GM18502 (cell line): Measurements from ENCODE around the gene GABRA6.
A peak's percentile ranks its signal among the peaks of the same experiment; 100 is the strongest.
"Not testable (repeated sequence)": the region's sequence is repeated elsewhere in the genome, so short reads cannot be mapped to it uniquely, and the experiment has no call there.

ENCODE experiments used
- ATAC-seq: cut with Tn5 transposase; IDR thresholded peaks from one replicate; pipeline ENCODE4 v1.9.1; 2021; ENCODE audit warnings: mild to moderate bottlenecking; ENCODE audit not compliant: unreplicated experiment, poor library complexity

GABRA6 gene

DNA sequence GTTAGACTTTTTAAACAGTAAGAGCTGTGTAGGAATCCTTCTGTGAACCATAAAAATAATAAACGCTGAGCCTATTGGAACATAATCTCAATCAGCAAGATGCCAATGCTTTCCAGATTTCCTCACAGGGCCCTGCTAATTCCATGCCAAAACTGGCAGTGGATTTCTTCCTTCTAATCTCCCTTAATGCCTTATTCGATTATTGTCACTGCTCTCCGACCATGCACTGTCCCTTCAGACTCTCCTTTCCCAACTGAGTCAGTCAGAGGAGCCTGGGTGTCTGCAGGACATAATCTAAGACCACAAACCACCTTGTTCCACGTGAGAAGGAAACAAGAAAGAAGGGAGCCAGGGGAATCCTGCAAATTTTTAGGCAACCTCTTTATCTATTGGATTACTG, at the start of gene GABRA6:
Gene GABRA6 (plus strand): TSS at position 261 of the 400 bp plus-strand sequence. CDS start 269 bp downstream, outside the sequence.
- no peak for ATAC-seq

DNA sequence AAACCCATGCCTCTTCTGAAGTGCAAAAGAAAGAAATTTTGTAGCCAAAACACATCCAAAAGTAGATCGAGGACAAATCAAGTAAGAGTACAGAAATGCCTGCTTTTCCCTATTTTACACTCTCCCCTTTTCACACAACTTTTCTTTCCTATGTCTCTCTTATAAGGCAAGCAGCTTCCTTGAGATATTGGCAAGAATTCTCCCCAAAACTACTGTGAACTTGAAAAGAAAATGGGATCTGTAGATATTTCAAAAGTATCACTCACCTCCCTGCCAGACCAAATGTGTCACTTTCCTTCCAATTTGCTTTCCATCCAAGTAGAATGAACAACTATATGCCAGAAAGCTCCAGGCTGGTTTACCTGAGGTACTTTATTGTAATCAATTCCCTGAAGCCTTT, 47.9 kb upstream of the GABRA6 start:
- ATAC-seq: no peak

DNA sequence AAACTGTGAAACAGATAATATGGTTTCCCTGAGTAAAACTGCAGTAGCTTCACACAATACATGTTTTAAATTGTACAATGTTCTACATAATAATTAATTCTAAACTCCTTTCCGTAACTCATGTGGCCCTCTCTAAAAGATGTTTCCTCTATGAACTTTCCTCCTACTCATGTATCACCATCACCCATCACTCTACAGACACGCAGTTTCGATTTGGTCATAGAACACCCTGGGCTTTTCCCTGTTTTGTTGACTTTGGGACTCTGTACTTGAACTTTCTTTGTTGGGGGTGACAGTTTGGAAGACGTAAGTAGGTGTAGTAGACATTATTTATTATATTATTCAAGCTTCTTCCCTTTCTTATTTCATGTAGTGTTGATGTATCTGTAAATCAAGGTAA, 44.1 kb upstream of the GABRA6 start:
- ATAC-seq: no peak

DNA sequence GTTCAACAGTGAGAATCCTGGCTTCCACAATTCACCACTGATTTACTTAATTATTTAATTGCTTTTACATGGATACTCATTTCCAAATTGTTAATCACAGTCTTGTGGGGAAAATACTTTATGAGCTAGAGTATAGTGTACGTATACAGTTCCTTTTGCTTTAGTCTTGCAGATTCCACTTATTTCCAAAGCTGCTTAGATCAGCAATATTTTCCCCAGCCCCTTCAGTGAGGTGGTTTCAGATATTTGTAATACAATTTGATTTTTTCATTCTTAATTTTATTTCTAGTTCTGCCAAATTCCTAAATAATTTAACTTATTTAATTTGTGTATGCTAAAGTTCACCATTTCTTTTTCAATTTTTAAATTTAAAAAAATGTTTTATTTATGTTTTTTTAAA, 40.3 kb upstream of the GABRA6 start:
- ATAC-seq: no peak

DNA sequence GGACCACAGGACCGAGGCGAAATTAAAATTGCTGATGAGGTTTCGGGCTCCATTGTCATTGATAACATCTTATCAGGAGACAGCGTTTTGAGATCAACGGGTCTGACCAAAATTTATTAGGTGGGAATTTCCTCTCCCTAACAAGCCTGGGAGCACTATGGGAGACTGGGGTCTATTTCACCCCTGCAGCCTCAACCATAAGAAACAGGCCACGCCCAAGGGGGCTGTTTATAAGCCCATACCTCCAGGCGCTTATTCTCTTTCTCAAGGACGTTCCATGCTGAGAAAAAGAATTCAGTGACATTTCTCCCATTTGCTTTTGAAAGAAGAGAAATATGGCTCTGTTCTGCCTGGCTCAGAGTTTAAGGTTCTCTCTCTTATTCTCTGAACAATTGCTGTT, 33.6 kb upstream of the GABRA6 start:
- not testable (repeated sequence) for ATAC-seq

DNA sequence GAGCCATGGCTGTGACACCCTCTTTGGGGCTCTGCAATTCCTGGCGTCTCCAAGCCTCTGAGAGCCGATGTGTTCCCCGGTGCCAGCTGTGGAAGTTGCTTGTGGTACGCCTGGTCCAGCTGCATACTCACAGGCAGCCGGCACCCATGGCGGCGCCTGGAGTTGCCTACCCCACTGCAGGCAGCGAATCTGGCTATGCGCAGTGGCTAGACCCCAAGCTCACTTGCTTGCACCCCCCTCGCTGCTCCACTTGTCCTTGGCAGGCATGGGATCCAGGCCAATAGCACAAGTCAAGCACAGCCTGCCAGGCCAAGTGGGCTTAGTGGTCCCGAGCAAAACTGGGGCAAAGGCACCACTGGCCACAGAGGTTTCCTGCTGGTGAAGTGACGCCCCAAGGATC, 24.7 kb upstream of the GABRA6 start:
- no peak for ATAC-seq

DNA sequence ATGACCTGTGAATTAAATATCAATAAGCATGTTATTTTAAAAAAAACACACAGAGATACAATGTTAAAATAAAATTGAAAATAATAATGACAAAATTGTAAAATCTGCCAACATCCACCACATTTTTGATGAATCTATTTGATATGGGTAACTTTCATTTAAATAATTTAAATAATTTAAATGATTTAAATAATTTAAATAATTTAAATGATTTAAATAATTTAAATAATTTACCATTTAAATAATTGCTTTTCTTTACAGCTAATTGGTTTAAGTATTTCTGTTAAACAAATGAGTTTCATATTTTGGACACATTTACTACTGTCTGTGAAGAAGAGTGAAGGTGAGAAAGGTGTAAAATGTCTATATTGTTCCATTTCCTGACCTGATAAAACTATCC, 22.1 kb upstream of the GABRA6 start:
- no peak for ATAC-seq

DNA sequence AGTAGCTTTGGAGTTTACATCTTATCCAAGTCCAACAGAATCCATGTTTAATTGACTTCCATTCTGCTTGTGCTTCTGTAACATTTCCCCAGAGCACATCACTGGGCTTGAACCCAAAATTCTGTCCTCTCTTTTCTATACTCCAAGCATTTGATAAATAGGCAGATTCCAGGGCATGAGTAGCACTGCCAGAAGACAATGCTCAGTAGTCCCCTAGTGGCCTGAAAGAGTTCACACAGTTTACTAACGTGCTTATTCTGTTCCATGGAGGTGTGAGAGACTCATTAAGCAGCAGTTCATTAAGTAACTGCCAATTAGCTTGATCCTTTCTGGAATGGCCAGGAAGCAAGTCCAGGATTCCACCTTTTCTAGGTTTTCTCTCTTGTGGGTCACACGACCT, 9.4 kb upstream of the GABRA6 start:
- ATAC-seq: peak; percentile 93

DNA sequence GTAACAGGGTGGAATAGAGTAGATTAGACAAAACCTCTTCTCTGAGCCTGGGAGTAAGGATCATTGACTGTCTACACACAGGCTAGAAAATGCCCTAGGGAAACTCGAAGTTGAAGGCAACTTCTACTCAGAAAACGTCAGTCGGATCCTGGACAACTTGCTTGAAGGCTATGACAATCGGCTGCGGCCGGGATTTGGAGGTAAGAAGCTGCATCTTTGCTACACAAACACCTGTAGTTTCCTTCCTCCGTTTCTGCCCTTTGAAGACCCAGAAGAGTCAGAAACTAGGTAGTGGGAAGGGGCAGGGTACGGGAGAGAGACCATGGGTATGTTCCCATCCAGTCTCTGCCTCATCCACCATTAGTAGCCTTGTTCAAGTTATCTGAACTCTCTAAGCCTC, 628 bp downstream of the GABRA6 start:
- no peak for ATAC-seq

DNA sequence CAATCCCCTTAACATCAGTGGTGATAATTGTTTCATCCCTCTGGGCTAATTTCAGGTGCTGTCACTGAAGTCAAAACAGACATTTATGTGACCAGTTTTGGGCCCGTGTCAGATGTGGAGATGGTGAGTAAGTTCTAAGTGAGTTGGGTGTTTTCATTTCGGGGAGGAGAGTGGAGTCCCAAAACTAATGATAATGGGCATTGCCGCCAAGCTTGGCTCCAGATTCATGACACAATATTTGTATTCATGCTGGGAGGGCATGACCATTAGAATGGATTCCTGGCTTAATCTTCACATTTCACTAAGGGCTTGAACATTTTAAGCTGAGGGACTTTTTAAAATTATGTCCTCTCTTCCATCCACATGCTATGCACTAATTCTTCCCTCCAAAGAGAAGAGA, 1.4 kb downstream of the GABRA6 start:
- no peak for ATAC-seq

DNA sequence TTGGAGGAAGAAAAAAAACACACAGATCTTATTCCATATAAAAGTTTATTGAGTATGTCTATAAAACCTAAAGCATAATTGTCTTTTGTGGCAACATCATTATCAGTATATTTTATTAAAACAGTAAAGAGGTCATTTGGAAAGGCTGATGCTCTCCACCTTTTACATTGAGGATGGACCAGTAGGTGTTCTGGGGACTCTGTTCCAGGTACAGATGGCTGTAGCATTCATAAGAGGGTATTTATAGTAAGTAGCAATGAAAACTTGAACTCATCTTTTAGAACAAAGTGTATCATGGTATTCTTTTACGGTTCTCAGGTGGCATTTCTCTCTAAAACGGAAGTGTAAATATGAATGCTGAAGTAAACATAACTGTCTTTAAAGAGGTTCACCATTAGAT, 1.8 kb downstream of the GABRA6 start:
- no peak for ATAC-seq

DNA sequence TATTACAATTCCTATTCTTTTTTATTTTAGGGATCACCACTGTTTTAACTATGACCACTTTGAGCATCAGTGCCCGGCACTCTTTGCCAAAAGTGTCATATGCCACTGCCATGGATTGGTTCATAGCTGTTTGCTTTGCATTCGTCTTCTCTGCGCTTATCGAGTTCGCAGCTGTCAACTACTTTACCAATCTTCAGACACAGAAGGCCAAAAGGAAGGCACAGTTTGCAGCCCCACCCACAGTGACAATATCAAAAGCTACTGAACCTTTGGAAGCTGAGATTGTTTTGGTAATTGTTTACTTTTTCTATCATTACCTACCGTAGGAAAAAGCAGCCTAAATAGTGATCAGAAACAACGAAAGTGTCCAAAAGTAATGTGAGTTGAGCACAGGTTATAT, 6.4 kb downstream of the GABRA6 start:
- no peak for ATAC-seq

DNA sequence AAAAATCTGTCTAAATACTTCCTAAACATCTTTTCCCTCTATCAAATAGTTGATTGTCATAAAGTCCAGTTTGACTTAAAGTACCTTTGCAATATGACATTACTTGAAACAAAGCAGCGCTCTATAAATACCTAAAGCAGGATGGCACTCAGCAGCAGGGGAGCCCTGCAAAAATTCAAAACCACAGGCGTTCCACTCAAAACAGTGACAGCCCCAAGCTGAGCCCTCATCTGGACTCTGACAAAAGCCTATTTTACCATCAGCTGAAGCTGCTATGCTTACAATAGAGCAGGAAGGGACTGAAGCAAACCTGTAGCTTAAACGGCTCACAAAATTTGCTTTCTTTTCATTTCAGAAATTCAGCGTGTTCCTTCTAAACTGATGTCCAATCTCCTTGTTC, 11.5 kb downstream of the GABRA6 start:
- ATAC-seq: no peak

DNA sequence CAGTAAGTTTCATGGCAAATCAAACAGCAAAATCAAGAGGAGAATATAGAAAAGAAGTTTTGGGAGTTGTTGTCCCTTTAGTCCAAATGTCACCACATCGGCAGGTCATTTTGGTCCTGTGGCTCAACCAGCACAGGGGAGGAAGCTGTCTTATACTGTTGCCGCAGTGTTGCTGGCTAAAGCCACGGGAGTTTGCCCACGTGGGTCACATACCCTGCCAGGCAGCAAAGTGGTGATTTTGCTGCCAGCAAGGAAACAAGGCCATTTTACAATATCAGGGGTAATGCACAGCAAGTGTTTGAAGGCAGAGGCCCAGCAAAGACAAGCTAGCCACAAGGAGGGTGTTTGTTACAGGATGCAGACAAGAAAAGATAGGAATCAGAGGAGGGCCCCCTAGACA, 14.5 kb downstream of the GABRA6 start:
- ATAC-seq: no peak

DNA sequence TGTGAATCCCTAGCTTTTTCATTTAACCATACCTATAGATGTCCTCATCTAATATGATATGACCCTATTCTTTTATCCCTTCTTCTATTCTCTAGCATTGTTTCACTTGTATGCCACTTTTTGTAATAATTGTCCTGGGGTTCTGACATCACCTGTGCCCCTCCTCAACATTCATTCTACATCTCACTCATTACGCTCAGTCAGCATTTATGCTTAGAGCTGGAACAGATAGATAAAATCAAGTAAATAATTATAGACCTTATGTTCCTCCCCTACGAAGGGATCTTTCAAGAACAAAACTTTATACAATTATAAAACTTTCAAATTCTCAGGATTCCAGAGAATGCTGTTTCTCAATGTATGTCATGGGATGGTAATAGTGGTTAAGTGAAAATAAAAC, 18.0 kb downstream of the GABRA6 start:
- ATAC-seq: no peak

DNA sequence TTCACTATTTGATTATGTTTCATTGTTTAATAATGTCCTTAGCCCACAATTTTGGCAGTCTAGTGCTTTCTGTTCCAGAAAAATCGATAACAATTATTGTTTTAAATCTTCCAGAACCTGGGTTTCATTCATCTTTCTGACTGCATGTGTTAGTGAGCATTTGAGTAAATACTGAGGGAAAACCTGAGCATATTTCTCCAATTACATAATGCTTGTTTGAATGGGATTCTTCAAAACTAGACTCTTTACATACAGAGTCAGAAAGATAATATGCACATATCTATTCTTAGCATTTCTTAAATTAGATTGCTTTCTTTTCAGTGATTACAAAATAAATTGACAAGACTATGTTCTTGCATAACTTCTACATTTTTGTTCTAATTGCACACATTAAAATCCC, 21.9 kb downstream of the GABRA6 start:
- no peak for ATAC-seq

DNA sequence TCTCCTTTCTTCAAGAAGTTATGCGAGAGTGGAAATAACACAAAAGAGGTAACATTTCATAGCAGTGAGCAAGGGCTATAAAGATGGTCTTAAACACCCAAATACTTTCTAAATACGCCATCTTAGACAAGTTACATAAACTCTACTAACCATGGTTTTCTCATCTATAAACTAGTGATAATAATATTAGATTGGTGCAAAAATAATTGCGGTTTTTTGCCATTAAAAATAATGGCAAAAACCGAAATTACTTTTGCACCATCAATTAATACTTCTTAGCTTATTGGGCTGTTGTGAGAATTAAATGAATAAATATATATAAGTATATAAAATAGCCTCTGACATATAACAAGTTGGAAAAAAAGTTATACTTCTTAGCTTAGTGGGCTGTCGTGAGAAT, 23.7 kb downstream of the GABRA6 start:
- no peak for ATAC-seq

DNA sequence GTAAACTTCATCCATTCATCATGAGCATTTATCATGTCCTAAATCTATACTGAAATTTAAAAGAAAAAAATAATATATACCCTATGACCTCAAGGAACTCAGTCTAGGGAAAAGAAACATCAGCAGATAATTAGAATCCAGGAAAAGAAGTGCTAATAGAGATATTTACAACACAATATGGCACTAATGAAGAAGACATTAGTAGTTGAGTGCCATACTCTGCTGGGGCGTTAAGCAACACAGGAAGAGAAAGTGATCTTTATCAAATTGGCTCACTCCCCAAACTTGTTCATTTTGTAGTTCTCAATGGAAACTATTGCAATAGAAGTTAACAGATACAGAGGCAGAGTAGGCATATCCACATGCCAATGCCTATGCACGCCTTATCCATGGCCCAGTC, 27.5 kb downstream of the GABRA6 start:
- ATAC-seq: no peak

DNA sequence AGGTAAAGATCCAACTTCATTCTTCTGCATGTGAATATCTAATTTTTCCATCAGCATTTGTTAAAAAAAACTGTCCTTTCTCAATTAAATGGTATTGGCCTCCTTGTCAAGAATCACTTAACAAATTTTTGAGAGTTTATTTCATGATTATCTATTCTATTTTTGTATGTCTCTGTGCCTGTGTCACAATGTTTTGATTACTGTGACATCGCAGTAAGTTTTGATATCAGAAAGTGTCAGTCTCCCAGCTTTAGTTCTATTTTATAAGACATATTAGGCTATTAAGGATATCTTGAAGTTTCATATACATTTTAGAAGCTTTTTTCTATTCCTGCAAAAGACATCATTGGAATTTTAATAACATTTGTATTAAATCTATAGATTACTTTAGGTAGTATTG, 33.6 kb downstream of the GABRA6 start:
- no peak for ATAC-seq

DNA sequence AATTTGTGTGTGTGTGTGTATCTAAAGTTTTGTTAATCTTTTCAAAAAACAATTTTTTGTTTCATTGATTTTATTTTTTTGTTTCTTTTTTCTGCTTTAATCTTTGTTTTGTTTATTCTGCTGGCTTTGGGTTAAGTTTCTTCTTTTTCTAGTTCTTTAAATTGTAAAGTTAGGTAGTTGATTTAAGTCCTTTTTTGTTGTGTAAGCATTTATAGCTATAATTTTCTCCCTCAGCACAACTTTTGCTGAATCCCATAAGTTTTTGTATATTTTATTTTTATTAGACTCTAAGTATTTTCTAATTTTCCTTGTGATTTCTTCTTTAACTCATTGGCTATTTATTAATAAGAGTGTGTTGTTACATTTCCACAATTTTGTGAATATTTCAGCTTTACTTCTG, 34.9 kb downstream of the GABRA6 start:
- ATAC-seq: no peak

DNA sequence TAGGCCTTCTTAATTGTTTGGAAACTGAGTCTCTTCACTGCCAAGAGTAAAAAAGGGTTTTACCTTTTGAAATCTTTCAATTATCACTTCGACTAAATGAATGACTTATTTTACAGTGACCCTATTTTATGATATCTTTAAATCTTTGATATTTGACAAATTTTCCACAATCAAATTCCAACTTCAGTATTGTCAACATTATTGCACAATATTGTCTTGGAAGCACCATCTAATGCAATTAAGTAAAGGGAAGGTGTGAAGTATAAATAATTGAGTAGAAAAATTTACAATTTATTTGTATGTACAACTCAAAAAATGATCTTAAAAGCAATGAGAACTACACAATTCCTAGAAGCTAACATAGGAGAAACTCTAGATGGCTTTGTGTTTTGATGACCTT, 49.2 kb downstream of the GABRA6 start:
- no peak for ATAC-seq

DNA sequence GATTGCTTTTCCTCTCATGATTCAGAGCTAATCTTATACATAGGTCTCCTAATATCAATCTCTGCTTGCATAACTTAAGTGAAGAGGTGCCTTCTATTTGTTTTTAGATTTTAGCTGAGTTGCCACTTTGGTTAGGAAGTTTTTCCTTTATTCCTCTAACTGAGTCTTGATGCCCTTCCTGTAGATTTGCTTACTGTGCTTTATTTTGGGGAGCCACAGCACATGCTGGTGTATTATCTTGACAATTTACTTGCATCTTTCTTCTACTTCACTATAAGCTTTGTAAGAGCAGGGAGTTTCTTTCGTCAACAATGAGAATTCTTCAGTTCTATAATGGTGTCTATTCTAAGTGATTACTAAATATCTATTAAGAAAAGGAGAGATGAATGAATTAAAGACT, 54.9 kb downstream of the GABRA6 start:
- no peak for ATAC-seq

DNA sequence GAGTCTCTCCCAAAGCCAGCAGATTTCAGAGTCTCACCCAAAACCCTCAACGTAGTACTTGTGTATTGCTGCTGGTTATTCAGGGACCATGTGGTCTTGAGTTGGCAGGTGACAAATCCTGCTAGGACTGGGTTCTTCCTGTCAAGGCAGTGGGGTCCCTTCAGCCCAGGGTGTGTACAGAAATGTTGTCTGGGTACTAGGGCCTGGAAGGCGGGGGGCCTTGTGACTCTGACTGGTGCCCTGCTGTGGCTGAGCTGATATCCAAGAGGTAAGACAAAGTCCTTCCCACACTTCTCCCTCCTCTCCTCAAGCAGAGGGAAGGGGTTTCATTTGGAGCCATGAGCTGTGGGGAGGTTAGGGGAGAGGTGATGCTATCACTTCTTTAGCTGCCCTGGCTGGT, 58.8 kb downstream of the GABRA6 start:
- ATAC-seq: no peak
